Epithelial cell of proximal tubule (primary cell): Measurements from ENCODE around the gene ZNF574. TPM values are rescaled to one million over a fixed set of nuclear protein-coding genes. Genes with fewer than 3 reads are reported as not detected.

ENCODE experiments used
- DNase-seq: peaks from one replicate; pipeline ENCODE4 v3.0.0-alpha.2; 2011; ENCODE audit warnings: low read depth
- H3K4me3 ChIP-seq: 2 replicates; pipeline ENCODE4 v1.5.1; 2011; ENCODE audit warnings: low read depth, mild to moderate bottlenecking, low read length
- total RNA-seq: library from RNA; depleted of rRNA; stranded (reverse); fragments of >200 nt; gene quantifications from 2 replicates; pipeline ENCODE4 v1.2.3, GENCODE V29; 2015
- TF ChIP-seq, protein P1 (sequence below): conservative IDR thresholded peaks from 2 replicates; pipeline ENCODE4 v1.5.1; 2012; ENCODE audit warnings: low read depth, mild to moderate bottlenecking, low read length

Gene ZNF574
- total RNA-seq, 1 donor from 2014 or later = 19.6 TPM

DNA sequence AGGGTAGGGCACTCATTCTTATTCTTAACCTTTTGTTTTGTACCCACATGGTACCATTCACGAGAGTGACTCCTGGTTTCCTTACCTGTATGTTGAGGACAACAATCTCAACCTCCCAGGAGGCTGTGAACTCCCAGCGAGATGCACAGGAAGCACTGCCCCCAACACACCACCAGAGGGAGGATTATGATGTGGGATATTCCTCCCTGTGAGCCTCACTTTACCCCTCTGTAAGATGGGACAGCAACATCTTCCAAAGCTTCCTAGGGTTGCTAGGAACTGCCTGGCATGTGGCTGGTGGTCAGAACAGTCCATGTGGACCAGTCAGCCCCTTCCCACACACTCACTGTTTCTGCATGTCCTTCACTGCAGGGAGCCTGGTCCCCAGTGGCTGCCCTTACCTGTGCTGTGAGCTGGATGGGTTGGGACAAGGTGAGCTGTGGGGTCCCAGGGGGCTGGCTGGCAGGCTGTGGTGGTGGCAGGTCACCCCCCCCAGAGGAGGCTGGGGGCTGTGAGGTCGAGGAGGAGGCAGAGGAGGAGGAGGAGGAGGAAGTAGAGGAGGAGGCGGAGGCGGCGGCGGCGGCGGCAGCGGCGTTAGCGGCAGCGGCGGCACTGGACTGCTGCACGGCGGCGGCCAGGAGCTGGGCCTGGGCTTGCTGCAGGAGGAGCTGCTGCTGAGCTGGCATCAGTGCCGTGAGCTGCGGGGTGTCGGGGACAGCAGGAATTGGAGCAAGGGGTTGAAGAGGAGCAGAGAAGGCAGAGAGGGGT, 40.5 kb downstream of the ZNF574 start:
- no peak overlapping the region for H3K4me3 ChIP-seq
- TF ChIP-seq, protein P1, sequence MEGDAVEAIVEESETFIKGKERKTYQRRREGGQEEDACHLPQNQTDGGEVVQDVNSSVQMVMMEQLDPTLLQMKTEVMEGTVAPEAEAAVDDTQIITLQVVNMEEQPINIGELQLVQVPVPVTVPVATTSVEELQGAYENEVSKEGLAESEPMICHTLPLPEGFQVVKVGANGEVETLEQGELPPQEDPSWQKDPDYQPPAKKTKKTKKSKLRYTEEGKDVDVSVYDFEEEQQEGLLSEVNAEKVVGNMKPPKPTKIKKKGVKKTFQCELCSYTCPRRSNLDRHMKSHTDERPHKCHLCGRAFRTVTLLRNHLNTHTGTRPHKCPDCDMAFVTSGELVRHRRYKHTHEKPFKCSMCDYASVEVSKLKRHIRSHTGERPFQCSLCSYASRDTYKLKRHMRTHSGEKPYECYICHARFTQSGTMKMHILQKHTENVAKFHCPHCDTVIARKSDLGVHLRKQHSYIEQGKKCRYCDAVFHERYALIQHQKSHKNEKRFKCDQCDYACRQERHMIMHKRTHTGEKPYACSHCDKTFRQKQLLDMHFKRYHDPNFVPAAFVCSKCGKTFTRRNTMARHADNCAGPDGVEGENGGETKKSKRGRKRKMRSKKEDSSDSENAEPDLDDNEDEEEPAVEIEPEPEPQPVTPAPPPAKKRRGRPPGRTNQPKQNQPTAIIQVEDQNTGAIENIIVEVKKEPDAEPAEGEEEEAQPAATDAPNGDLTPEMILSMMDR = peak; percentile 19

DNA sequence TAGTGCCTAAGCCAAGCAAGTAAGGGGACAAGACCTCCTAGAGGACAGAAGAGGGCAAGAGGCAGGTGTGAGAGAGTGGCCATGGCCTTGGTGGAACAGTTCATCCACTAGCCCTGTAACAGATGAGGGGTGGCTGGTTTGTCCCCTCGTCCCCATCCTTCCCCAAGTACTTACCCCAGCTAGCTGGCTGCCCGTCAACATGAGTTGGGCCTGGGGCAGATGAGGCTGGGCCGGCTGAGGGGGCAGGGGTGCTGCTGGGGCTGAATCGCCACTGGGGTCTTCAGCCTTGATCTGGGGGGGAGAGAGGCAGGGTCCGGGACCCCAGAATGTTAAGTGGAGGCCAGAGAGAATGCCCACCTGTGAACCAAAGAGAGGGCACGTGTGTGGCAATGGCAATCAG, 41.1 kb downstream of the ZNF574 start:
- H3K4me3 ChIP-seq = no peak overlapping the region
- TF ChIP-seq, protein P1 = no peak
- DNase-seq = no peak

More for the DNA sequence above, 40.5 kb downstream of the ZNF574 start:
- no peak for DNase-seq

DNA sequence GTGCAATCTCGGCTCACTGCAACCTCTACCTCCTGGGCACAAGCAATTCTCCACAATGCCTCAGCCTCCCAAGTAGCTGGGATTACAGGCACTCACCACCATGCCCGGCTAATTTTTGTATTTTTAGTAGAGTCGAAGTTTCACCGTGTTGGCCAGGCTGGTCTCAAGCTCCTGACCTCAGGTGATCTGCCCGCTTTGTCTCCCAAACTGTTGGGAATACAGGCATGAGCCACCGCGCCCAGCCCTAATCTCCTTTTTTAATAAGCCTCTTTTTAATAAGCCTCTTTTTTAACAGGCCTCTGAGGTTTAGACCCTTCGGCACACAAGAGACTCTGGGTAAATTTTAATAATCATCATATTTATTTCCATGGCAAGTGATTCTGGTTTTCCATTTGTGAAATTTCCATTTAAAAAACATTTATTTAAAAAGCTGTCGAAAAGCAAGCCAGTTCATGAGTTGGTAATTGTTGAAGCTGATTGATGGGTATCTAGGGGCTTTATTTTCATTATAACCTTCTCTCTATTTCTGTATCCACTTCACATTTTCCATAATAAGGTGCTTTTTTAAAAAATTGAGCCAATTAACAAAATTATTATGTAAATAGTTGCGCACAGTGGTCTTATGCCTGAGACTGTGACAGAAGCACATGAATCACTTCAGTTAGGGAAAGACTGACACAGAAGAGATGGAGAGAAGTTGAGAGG, 44.5 kb downstream of the ZNF574 start:
- TF ChIP-seq, protein P1 = no peak
- no peak for DNase-seq
- no peak overlapping the region for H3K4me3 ChIP-seq

DNA sequence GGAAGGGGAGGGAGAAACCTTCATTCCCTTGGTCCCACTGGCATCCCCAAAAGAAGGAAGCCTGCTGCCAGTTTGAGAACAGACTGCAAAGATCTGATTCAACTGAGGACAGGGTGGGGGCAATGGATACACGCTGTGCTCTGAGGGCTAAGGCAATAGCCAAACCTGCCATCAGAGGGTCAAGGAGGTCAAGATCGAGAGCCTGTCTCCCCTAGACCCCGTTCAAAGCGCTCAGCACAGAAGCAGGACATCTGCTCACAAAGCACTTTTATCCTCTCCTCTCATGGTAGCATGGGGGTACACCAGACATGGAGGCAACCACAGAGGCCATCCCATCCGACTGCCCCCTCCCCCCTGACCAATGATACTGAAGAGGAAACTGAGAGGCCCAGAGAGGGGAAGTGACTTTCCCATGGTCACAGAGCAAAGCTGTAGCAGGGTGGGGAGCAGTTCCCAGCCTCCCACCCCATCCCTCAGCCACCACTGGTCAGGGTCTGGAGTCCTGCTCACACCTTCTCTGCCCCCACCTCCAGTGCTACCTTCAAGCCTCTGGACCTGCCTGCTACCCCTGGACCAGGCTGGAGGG, 45.2 kb downstream of the ZNF574 start:
- TF ChIP-seq, protein P1 = no peak
- no peak for DNase-seq

DNA sequence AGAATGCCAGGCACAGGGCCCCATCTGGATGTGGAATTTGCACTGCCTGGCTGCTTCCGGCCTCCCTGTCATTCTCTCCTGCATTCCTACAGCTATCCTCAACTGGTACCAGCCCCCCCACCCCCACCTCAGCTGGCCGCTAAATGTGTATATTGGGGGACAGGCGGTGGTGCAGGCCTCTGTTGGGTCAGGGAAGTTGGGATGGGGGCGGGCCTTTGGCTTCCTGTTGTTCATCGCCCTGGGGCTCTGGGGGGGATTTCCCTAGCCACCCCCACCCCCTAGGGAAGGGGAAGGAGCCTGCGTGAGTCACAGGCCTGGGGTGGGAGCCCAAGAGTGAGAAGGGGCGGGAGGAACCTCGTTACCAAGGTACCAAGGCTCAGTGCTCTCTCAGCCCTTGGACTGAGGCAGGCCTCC, 45.7 kb downstream of the ZNF574 start:
- TF ChIP-seq, protein P1 = no peak
- no peak for DNase-seq
- no peak overlapping the region for H3K4me3 ChIP-seq

More for the DNA sequence above, 45.2 kb downstream of the ZNF574 start:
- no peak overlapping the region for H3K4me3 ChIP-seq

DNA sequence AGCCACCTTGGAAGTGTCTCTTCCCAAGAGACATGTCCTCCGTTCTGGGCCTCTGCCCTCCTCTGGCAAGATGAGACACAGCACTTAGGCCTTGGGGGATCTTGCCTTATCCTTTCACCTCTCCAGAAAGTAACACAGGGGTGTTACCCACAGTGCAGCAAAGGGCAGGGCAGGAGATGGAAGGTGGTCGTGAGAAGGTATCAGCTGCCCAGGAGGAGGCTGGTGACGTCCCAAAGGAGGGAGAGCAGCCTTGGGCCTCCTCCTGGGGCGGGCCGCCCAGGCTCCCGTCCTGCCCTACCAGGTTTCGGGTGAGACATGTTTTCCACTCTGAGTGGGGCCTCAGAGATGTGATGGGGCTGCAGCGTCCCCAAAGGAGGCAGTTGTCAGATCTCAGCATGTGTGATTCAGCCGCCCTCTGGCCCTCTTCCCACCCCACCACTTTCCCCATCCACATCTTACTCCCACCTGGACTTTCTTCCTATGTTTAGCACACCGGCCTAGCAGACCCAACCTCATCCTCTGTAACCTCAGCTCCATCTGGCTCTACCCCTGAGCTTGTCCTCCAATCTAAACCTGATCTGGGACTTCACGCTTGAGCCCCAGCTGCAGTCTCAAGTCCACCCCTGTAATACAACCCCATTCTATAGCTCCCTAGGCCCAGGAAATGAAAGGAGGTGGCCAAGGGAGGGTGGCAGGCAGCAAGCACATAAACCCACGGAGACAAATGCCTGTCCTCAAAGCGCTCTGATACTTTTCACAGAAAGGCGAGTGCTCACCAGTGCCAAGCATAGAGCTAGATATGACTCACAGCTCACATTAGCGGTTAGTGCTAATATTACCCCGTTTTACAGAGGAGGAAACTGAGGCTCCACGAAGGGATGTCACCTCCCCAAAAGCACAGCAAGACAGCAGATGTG, 47.0 kb downstream of the ZNF574 start:
- H3K4me3 ChIP-seq = no peak overlapping the region
- TF ChIP-seq, protein P1 = no peak
- DNase-seq = no peak
